22Rv1 (cell line): ENCODE measurements around the gene ZC3H7B.

Source experiments
- H3K27ac ChIP-seq: fragments of 450-650 bp; 2 replicates; pipeline ENCODE4 v1.5.1; 2017
- CTCF ChIP-seq: fragments of 450-650 bp; IDR thresholded peaks from 2 replicates; pipeline ENCODE4 v1.5.1; 2017; ENCODE audit warnings: mild to moderate bottlenecking
- ZFX ChIP-seq: fragments of 450-650 bp; IDR thresholded peaks from 2 replicates; pipeline ENCODE4 v1.6.1; 2017; ENCODE audit warnings: antibody characterized with exemption, borderline replicate concordance

ZC3H7B gene

GRCh38 chr22:41348964-41349484 is 47.7 kb downstream of the ZC3H7B start:
- H3K27ac ChIP-seq = no peak overlapping the region
- TF ChIP-seq ZFX (no peak), CTCF (no peak)

GRCh38 chr22:41350087-41350486 is 48.8 kb downstream of the ZC3H7B start:
- TF ChIP-seq ZFX (no peak), CTCF (no peak)
- H3K27ac ChIP-seq = no peak overlapping the region

GRCh38 chr22:41351011-41351410 is 49.7 kb downstream of the ZC3H7B start:
- TF ChIP-seq ZFX (no peak), CTCF (no peak)
- H3K27ac ChIP-seq = no peak overlapping the region

- no peak for TF ChIP-seq CTCF
- no peak for TF ChIP-seq ZFX
- peak overlapping the region; percentile 30; the same call in 1 of the 2 replicates for H3K27ac ChIP-seq
These were observed 50.7 kb downstream of the ZC3H7B start for GRCh38 chr22:41352058-41352457.

- no peak overlapping the region for H3K27ac ChIP-seq
- no peak for TF ChIP-seq ZFX
- TF ChIP-seq CTCF = no peak
These were observed 52.7 kb downstream of the ZC3H7B start for GRCh38 chr22:41353862-41354575.

GRCh38 chr22:41354979-41355378 is 53.7 kb downstream of the ZC3H7B start:
- H3K27ac ChIP-seq = no peak overlapping the region
- TF ChIP-seq ZFX (no peak), CTCF (no peak)

- H3K27ac ChIP-seq = no peak overlapping the region
- TF ChIP-seq ZFX (no peak), CTCF (no peak)
These were observed 54.6 kb downstream of the ZC3H7B start for GRCh38 chr22:41355895-41356294.
